ENCODE data around the gene B4GALT4. TPM values are rescaled to one million over a fixed set of nuclear protein-coding genes. Genes with fewer than 3 reads are reported as not detected.

B4GALT4 gene
- total RNA-seq, 1 donor, result 47.5 TPM

GRCh38 chr3:119261055-119261454, 20.4 kb upstream of the B4GALT4 start:
- no peak for TF ChIP-seq CTCF (IDR thresholded peaks at IDR 0.05; ENCODE audit: insufficient read depth, low read depth, low read length)
- no peak overlapping the region for H3K4me3 ChIP-seq (ENCODE audit: low read depth, low read length)
- DNase-seq (ENCODE audit: low read depth), result no peak

GRCh38 chr3:119259821-119260220, 19.1 kb upstream of the B4GALT4 start:
- DNase-seq (ENCODE audit: low read depth), result no peak
- H3K4me3 ChIP-seq (ENCODE audit: low read depth, low read length), result no peak overlapping the region
- TF ChIP-seq CTCF (IDR thresholded peaks at IDR 0.05; ENCODE audit: insufficient read depth, low read depth, low read length), result no peak

DNA sequence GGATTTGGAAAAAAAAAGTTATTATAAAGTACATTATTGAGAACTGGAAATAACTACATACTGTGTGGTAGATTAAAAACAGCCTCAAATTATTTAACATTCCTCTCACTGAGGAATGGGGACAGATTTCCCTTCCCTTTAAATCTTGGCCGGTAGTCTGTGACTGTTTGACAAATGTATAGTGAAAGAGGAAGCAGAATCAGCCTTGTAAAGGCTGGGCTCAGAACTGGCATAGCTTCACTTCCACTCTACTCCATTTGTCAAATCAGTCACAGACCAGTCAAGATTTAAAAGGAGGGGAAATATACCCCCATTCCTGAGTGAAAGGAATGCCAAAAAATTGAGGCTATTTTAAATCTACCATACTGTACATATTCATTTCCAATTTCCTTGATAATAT, 18.2 kb upstream of the B4GALT4 start:
- no peak for DNase-seq (ENCODE audit: low read depth)
- no peak for TF ChIP-seq CTCF (IDR thresholded peaks at IDR 0.05; ENCODE audit: insufficient read depth, low read depth, low read length)
- H3K4me3 ChIP-seq (ENCODE audit: low read depth, low read length), result no peak overlapping the region

GRCh38 chr3:119257654-119258410, 17.2 kb upstream of the B4GALT4 start:
- TF ChIP-seq CTCF (IDR thresholded peaks at IDR 0.05; ENCODE audit: insufficient read depth, low read depth, low read length), result no peak
- DNase-seq (ENCODE audit: low read depth), result peak; percentile 77
- no peak overlapping the region for H3K4me3 ChIP-seq (ENCODE audit: low read depth, low read length)

DNA sequence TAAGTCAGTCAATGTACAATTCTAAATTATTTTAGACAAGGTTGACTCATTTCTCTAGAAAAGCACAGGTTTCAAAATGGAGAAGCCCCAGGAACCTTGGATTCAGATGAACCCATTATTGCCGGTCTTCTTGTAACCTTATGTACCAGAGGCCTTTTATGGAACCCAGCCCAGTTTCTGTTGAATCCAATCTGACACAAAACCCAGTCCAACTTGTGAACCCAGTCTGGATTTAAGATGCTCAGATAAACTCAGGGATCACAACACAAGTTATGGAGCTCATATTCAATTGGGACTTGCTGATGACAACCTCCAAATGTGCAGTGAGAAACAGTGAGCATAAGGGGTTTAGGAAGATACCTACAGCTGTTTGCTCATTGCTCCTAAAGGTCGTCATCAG, 16.4 kb upstream of the B4GALT4 start:
- H3K4me3 ChIP-seq (ENCODE audit: low read depth, low read length), result no peak overlapping the region
- no peak for TF ChIP-seq CTCF (IDR thresholded peaks at IDR 0.05; ENCODE audit: insufficient read depth, low read depth, low read length)
- no peak for DNase-seq (ENCODE audit: low read depth)

DNA sequence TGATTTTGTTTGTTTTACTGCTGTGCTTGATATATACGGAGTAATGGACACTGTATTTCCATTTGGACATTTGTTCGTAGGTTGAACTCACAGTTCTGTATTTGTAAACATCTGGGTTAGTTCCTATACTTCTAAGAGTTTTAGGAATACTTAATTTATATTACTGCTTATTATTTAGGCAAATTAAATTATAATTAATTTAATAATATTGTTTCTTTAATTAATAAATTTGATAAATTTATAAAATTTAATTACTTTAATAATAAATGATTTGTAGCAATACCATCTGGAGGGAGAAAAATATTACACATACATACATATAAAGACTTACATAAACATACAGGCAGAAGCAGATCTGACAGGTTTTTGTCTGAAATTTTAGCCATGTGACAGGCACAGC, 14.5 kb upstream of the B4GALT4 start:
- no peak for TF ChIP-seq CTCF (IDR thresholded peaks at IDR 0.05; ENCODE audit: insufficient read depth, low read depth, low read length)
- H3K4me3 ChIP-seq (ENCODE audit: low read depth, low read length), result no peak overlapping the region
- DNase-seq (ENCODE audit: low read depth), result no peak

- H3K4me3 ChIP-seq (ENCODE audit: low read depth, low read length), result no peak overlapping the region
- no peak for DNase-seq (ENCODE audit: low read depth)
- TF ChIP-seq CTCF (IDR thresholded peaks at IDR 0.05; ENCODE audit: insufficient read depth, low read depth, low read length), result no peak
Measured at GRCh38 chr3:119245778-119246177, 5.1 kb upstream of the B4GALT4 start.

All from fibroblast of villous mesenchyme (primary cell).